Endothelial cell of umbilical vein (primary cell): ENCODE results near the gene AKR1C2. TPM values are rescaled to one million over a fixed set of nuclear protein-coding genes. Genes with fewer than 3 reads are reported as not detected.

Experiments used
- BruUV-seq: library from RNA; stranded (reverse); fragments of 400-500 nt; replicated peaks from 2 replicates; lab custom pipeline; 2021; lab: Mats Ljungman, UMichigan
- CTCF ChIA-PET: fragments of 300-600, 350-600 bp; sonication (Branson Sonifier 250); formaldehyde crosslinking; loops from one replicate; lab custom pipeline; 2021; ENCODE audit warnings: antibody characterized with exemption, inconsistent platforms; lab: Charles Lee
- POLR2A ChIA-PET: fragments of 300-600, 350-600 bp; sonication (Branson Sonifier 250); formaldehyde crosslinking; loops from one replicate; lab custom pipeline; 2021; ENCODE audit warnings: antibody characterized with exemption, inconsistent platforms; lab: Charles Lee
- DNase-seq: peaks from one replicate; pipeline ENCODE4 v3.0.0-alpha.2; 2011; ENCODE audit warnings: low read depth, low spot score
- FAIRE-seq: peaks from 2 replicates; lab custom pipeline; 2011; peaks lifted over from hg19 to GRCh38; lab: Jason Lieb, UNC
- H2AFZ ChIP-seq: 2 replicates; pipeline ENCODE4 v1.6.0; 2012; ENCODE audit warnings: low read depth, low read length, control low read depth, inconsistent platforms
- H3K27ac ChIP-seq: 2 replicates; pipeline ENCODE4 v1.5.1; 2011; ENCODE audit warnings: low read depth, mild to moderate bottlenecking, control low read depth, low read length, moderate library complexity; ENCODE audit not compliant: insufficient read depth
- H3K27me3 ChIP-seq, 2 experiments: 2 replicates each; pipeline versions ENCODE4 v1.6.0 to v1.6.1; 2011; ENCODE audit warnings: low read length in 2 of 2, mixed read lengths in 1 of 2; ENCODE audit not compliant: control insufficient read depth in 2 of 2, insufficient read depth in 2 of 2
- H3K36me3 ChIP-seq, 2 experiments: 2 replicates in 1 of 2; 3 replicates in 1 of 2; pipeline ENCODE4 v1.5.1; 2011; ENCODE audit warnings: low read length in 2 of 2, mild to moderate bottlenecking in 1 of 2, moderate library complexity in 1 of 2; ENCODE audit not compliant: control insufficient read depth in 2 of 2, insufficient read depth in 2 of 2; ENCODE audit errors: extremely low read depth in 1 of 2
- H3K4me1 ChIP-seq: 3 replicates; pipeline ENCODE4 v1.5.1; 2011; ENCODE audit warnings: mild to moderate bottlenecking, low read length; ENCODE audit not compliant: control insufficient read depth, insufficient read depth; ENCODE audit errors: extremely low read depth
- H3K4me2 ChIP-seq: 2 replicates; pipeline ENCODE4 v1.6.1; 2011; ENCODE audit warnings: low read length, control low read depth, mixed read lengths; ENCODE audit not compliant: insufficient read depth
- H3K4me3 ChIP-seq, 3 experiments: fragments of 200-600 bp in 1 of 3; sonication (generic), shearing (Covaris generic) in 1 of 3; replicated peaks in 1 of 3; 2 replicates each; pipeline ENCODE4 v1.5.1; 2011 to 2016; ENCODE audit warnings: control low read depth in 3 of 3, low read length in 3 of 3, mild to moderate bottlenecking in 2 of 3, inconsistent platforms in 1 of 3, low read depth in 1 of 3, moderate library complexity in 1 of 3; ENCODE audit not compliant: insufficient read depth in 1 of 3
- H3K79me2 ChIP-seq: 2 replicates; pipeline ENCODE4 v1.6.0; 2012; ENCODE audit warnings: low read length, inconsistent platforms; ENCODE audit not compliant: control insufficient read depth, insufficient read depth
- H3K9ac ChIP-seq: replicated peaks from 2 replicates; pipeline ENCODE3; 2011; ENCODE audit warnings: low read length, control low read depth; ENCODE audit not compliant: insufficient read depth; ENCODE audit errors: extremely low read depth
- H3K9me1 ChIP-seq: replicated peaks from 3 replicates; pipeline ENCODE4 v1.6.0; 2011; ENCODE audit warnings: mild to moderate bottlenecking, low read length; ENCODE audit not compliant: control insufficient read depth, insufficient read depth; ENCODE audit errors: extremely low read depth
- H3K9me3 ChIP-seq: replicated peaks from 2 replicates; pipeline ENCODE4 v1.5.1; 2012; ENCODE audit warnings: low read length, inconsistent platforms; ENCODE audit not compliant: control insufficient read depth, insufficient read depth
- H4K20me1 ChIP-seq: replicated peaks from 2 replicates; pipeline ENCODE3; 2011; ENCODE audit warnings: mild to moderate bottlenecking, low read length; ENCODE audit not compliant: control insufficient read depth, insufficient read depth; ENCODE audit errors: extremely low read depth
- EZH2 ChIP-seq: IDR thresholded peaks from 2 replicates; pipeline ENCODE4 v1.6.1; 2012; ENCODE audit warnings: borderline replicate concordance, low read depth, mild to moderate bottlenecking, moderate library complexity, low read length, inconsistent platforms; ENCODE audit not compliant: severe bottlenecking
- GATA2 ChIP-seq: IDR thresholded peaks from 2 replicates; pipeline ENCODE4 v1.7.0; 2011; ENCODE audit warnings: low read depth, mild to moderate bottlenecking, moderate library complexity, mixed read lengths, low read length; ENCODE audit not compliant: insufficient read length, insufficient read depth
- JUN ChIP-seq: IDR thresholded peaks from 2 replicates; pipeline ENCODE4 v1.6.1; 2011; ENCODE audit warnings: borderline replicate concordance, low read depth; ENCODE audit not compliant: insufficient read length, insufficient read depth
- POLR2A ChIP-seq: IDR thresholded peaks from 2 replicates; pipeline ENCODE4 v1.6.1; 2012; ENCODE audit warnings: low read depth, mild to moderate bottlenecking, control low read depth, low read length
- POLR2AphosphoS5 ChIP-seq: IDR thresholded peaks from 2 replicates; pipeline ENCODE4 v1.6.1; 2012; ENCODE audit warnings: low read depth, mild to moderate bottlenecking, control low read depth, low read length, moderate library complexity; ENCODE audit not compliant: insufficient read depth
- dilution Hi-C: fragments of 300-500 bp; cut with MboI; formaldehyde crosslinking; loops from one replicate; pipeline ENCODE4 v1.15.0; 2019; ENCODE audit warnings: low sequenced_read_pairs; ENCODE audit not compliant: extremely low pct_ligation_motif_present
- intact Hi-C: fragments of 100-400 bp; cut with micrococcal nuclease; formaldehyde crosslinking; loops from one replicate; pipeline ENCODE4 v1.10.0; 2022
- polyA plus RNA-seq, 4 experiments: library from polyadenylated mRNA; depleted of rRNA in 3 of 4; stranded (reverse) in 3 of 4; unstranded in 1 of 4; fragments of >200 nt; gene quantifications; 2 replicates each; pipeline versions ENCODE4 v1.2.1 to v1.2.3, GENCODE V29; 2011 to 2012; ENCODE audit warnings: missing spikeins in 1 of 4
- small RNA-seq: library from RNA; depleted of rRNA; stranded (forward); fragments of <200 nt; gene quantifications from one replicate; pipeline ENCODE3, GENCODE V24; 2012; ENCODE audit warnings: low replicate concordance, low read depth; ENCODE audit not compliant: insufficient read depth, insufficient read length
- total RNA-seq: library from RNA; stranded (reverse); gene quantifications from 2 replicates; pipeline ENCODE4 v1.2.3, GENCODE V29; 2021
- TF ChIP-seq, protein P1 (sequence below): IDR thresholded peaks from 2 replicates; pipeline ENCODE4 v1.6.1; 2011; ENCODE audit not compliant: insufficient read depth, insufficient read length

The AKR1C2 gene
- total and polyA plus RNA-seq, 2 donors (not counting 3 experiments of a cell fraction or from before 2014, with no cell fraction given), result 0.84 to 1.7 TPM

DNA sequence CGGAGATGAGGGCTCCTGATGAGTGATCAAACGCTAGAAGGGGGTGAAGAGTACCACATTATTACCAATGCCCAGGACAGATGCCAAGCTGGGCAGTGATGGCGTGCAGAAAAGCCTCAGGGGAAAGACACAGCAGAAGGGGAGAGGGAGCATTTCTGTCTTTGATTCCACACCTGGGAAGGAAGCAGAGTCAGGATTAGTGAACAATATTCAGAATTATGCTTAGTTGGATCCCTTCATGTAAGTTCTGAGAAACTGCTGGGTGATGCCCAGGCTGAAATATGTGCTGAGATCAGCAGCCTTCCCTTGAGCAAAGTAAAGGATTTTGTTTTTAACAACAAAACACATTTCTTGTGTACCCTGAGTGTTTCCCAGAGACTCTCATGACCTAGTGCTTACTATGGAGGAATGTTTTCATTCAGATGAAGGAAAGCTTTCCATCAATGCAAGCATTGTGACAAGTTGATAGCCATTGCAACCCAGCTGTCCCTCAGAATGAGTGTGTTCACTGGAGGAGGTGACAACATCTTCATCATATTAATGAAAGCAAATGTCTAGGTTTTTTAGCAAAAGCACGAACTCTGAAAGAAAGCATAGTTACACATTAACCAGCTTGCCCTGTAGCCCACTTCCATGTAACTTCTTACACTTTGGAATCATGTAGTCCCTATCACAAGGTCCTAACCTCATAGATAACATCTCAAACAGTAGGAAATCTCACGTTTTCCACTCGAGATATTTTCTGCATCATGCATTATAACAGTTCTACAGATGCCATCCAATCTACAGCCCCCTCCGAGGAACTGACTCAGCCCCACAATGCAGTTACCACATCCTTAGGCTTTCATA, 64.2 kb downstream of the AKR1C2 start:
- dilution Hi-C loops, result no loop called here
- H3K27me3 ChIP-seq, result no peaks in the 10 kb centered on the region
- BruUV-seq, result no TSS peak
- no peak overlapping the region for H3K9ac ChIP-seq
- no peaks in the 10 kb centered on the region for H3K79me2 ChIP-seq
- H3K27ac ChIP-seq, result no peak overlapping the region
- FAIRE-seq (no peak), DNase-seq (no peak)
- intact Hi-C loops, result loop anchor here (2.0 kb wide), 1 partner anchor 91 kb away; no protein-coding TSS in a partner anchor
- H3K4me1 ChIP-seq, result peaks cover 20% of the 10 kb centered on the region
- no peak overlapping the region for H3K4me3 ChIP-seq
- peak; percentile 54 for TF ChIP-seq GATA2
- TF ChIP-seq EZH2, result no peak
- TF ChIP-seq, protein P1, sequence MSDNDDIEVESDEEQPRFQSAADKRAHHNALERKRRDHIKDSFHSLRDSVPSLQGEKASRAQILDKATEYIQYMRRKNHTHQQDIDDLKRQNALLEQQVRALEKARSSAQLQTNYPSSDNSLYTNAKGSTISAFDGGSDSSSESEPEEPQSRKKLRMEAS, result no peak
- no peak for TF ChIP-seq JUN
- no peak for TF ChIP-seq POLR2A
- TF ChIP-seq POLR2AphosphoS5, result no peak
- ChIA-PET CTCF (interaction anchor here (0.6 kb wide), 1 partner anchor 42 kb away, joined by 3 read pairs; no protein-coding TSS in a partner anchor), POLR2A (interaction anchor here (0.6 kb wide), 1 partner anchor 142 kb away, joined by 3 read pairs; no protein-coding TSS in a partner anchor)
- no peaks in the 10 kb centered on the region for H3K36me3 ChIP-seq
- no peaks in the 10 kb centered on the region for H3K9me1 ChIP-seq
- peak overlapping the region; percentile 44 for H2AFZ ChIP-seq
- no peaks in the 10 kb centered on the region for H3K9me3 ChIP-seq
- no peaks in the 10 kb centered on the region for H4K20me1 ChIP-seq
- no peak overlapping the region for H3K4me2 ChIP-seq

Small RNAs within 50 kb of the gene (small RNA-seq; reads per million reads assigned to genes)
- gene RF00096, result not detected

Other genes with a start within 250 kb of the AKR1C2 start
- gene AKR1E2, start 177.7 kb downstream of the AKR1C2 start, total RNA-seq, result 5.8 and 8.2 TPM in 2 replicates
- gene AKR1E2, start 177.7 kb downstream of the AKR1C2 start, polyA plus RNA-seq, result 4.0 and 4.9 TPM in 2 replicates
- gene AKR1C1, start 40.4 kb downstream of the AKR1C2 start, total RNA-seq, result 1.6 and 5.5 TPM in 2 replicates
- 1.5 and 1.6 TPM in 2 replicates for gene AKR1C1, start 40.4 kb downstream of the AKR1C2 start, polyA plus RNA-seq
- 4.8 and 32.2 TPM in 2 replicates for gene AKR1C3, start 90.6 kb upstream of the AKR1C2 start, total RNA-seq
- gene AKR1C3, start 90.6 kb upstream of the AKR1C2 start, polyA plus RNA-seq, result 20.9 and 27.4 TPM in 2 replicates
- not detected in 2 replicates for gene AKR1C8, start 181.3 kb upstream of the AKR1C2 start, total RNA-seq
- gene AKR1C8, start 181.3 kb upstream of the AKR1C2 start, polyA plus RNA-seq, result not detected in 2 replicates
- not detected in 2 replicates for gene AKR1C4, start 193.0 kb upstream of the AKR1C2 start, total RNA-seq
- gene AKR1C4, start 193.0 kb upstream of the AKR1C2 start, polyA plus RNA-seq, result not detected in 2 replicates